Breast epithelium (tissue), 3 donors: ENCODE results near the gene CCDC121.

Experiments used
- POLR2A ChIP-seq: fragments of 450-650 bp; IDR thresholded peaks from one replicate; pipeline ENCODE4 v1.6.1; 2016; ENCODE audit warnings: antibody characterized with exemption, mild to moderate bottlenecking, moderate library complexity
- POLR2AphosphoS5 ChIP-seq, 3 donors: sonication (generic); formaldehyde crosslinking; IDR thresholded peaks; one replicate each; pipeline ENCODE4 v1.6.1; 2017; ENCODE audit warnings: antibody characterized with exemption in 3 of 3
- TF ChIP-seq, protein P1 (sequence below), 3 donors: fragments of 450-650 bp; IDR thresholded peaks; one replicate each; pipeline ENCODE4 v1.5.1; 2016 to 2017; ENCODE audit warnings: antibody characterized with exemption in 3 of 3, mild to moderate bottlenecking in 3 of 3, moderate library complexity in 3 of 3

DNA sequence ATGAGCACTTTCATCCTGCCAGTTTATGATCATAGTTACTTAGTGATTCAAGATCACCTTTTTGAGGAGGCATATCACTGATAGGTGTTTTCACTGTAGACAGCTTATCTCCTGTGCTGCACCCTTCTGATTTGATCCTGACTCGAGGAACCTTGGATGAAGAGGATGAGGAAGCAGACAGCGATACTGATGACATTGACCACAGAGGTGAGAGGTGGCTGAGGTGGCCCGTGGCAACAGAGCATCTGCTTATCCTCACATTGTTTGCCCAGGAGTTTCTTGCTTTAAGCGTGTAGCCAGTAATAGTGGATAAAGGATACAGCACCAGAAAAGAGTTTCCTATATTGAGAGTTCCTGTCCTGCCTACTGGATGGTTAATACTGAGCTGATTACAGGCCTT is 18.9 kb upstream of the CCDC121 start:
- TF ChIP-seq POLR2A (no peak), POLR2AphosphoS5 (IDR thresholded peaks at IDR 0.05) (no peak)
- TF ChIP-seq, protein P1, sequence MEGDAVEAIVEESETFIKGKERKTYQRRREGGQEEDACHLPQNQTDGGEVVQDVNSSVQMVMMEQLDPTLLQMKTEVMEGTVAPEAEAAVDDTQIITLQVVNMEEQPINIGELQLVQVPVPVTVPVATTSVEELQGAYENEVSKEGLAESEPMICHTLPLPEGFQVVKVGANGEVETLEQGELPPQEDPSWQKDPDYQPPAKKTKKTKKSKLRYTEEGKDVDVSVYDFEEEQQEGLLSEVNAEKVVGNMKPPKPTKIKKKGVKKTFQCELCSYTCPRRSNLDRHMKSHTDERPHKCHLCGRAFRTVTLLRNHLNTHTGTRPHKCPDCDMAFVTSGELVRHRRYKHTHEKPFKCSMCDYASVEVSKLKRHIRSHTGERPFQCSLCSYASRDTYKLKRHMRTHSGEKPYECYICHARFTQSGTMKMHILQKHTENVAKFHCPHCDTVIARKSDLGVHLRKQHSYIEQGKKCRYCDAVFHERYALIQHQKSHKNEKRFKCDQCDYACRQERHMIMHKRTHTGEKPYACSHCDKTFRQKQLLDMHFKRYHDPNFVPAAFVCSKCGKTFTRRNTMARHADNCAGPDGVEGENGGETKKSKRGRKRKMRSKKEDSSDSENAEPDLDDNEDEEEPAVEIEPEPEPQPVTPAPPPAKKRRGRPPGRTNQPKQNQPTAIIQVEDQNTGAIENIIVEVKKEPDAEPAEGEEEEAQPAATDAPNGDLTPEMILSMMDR (IDR thresholded peaks at IDR 0.05): no peak
